GM21717 (cell line): ENCODE data around the gene CLDN20.
A peak's percentile ranks its signal among the peaks of the same experiment; 100 is the strongest.
"Not testable (repeated sequence)": the region's sequence is repeated elsewhere in the genome, so short reads cannot be mapped to it uniquely, and the experiment has no call there.

Source experiments
- ATAC-seq: cut with Tn5 transposase; IDR thresholded peaks from one replicate; pipeline ENCODE4 v1.9.1; 2021; ENCODE audit warnings: mild to moderate bottlenecking, moderate library complexity; ENCODE audit not compliant: unreplicated experiment

The CLDN20 gene

GRCh38 chr6:155310596-155310995 is 46.8 kb downstream of the CLDN20 start:
- no peak for ATAC-seq

- no peak for ATAC-seq
Observed at GRCh38 chr6:155311086-155311485, 47.3 kb downstream of the CLDN20 start.

GRCh38 chr6:155311583-155311982 is 47.8 kb downstream of the CLDN20 start:
- ATAC-seq: no peak

- ATAC-seq: not testable (repeated sequence)
Observed at GRCh38 chr6:155312950-155313349, 49.1 kb downstream of the CLDN20 start.

- ATAC-seq: peak; percentile 25
Observed at GRCh38 chr6:155313602-155314091, 49.8 kb downstream of the CLDN20 start.

- peak; percentile 97 for ATAC-seq
Observed at GRCh38 chr6:155314092-155314772, 50.4 kb downstream of the CLDN20 start, which contains the start of gene TFB1M. Gene TFB1M (minus strand): TSS chr6:155314484. CDS start chr6:155314428, 56 bp downstream.

GRCh38 chr6:155314773-155315515 is 51.1 kb downstream of the CLDN20 start:
- ATAC-seq: peak; percentile 61

GRCh38 chr6:155315516-155315871 is 51.7 kb downstream of the CLDN20 start:
- ATAC-seq: no peak

GRCh38 chr6:155316419-155316818 is 52.6 kb downstream of the CLDN20 start:
- ATAC-seq: no peak

- ATAC-seq: no peak
Observed at GRCh38 chr6:155317186-155317585, 53.4 kb downstream of the CLDN20 start.

- ATAC-seq: peak; percentile 67
Observed at GRCh38 chr6:155319902-155320301, 56.1 kb downstream of the CLDN20 start.

- ATAC-seq: no peak
Observed at GRCh38 chr6:155324172-155324571, 60.4 kb downstream of the CLDN20 start.

- no peak for ATAC-seq
Observed at GRCh38 chr6:155324993-155325392, 61.2 kb downstream of the CLDN20 start.

- no peak for ATAC-seq
Observed at GRCh38 chr6:155325700-155326516, 62.1 kb downstream of the CLDN20 start.
